Measurements from ENCODE around the gene TBC1D2B. TPM values are rescaled to one million over a fixed set of nuclear protein-coding genes. Genes with fewer than 3 reads are reported as not detected.

The TBC1D2B gene
- total RNA-seq, 1 donor from 2014 or later: 63.6 TPM

DNA sequence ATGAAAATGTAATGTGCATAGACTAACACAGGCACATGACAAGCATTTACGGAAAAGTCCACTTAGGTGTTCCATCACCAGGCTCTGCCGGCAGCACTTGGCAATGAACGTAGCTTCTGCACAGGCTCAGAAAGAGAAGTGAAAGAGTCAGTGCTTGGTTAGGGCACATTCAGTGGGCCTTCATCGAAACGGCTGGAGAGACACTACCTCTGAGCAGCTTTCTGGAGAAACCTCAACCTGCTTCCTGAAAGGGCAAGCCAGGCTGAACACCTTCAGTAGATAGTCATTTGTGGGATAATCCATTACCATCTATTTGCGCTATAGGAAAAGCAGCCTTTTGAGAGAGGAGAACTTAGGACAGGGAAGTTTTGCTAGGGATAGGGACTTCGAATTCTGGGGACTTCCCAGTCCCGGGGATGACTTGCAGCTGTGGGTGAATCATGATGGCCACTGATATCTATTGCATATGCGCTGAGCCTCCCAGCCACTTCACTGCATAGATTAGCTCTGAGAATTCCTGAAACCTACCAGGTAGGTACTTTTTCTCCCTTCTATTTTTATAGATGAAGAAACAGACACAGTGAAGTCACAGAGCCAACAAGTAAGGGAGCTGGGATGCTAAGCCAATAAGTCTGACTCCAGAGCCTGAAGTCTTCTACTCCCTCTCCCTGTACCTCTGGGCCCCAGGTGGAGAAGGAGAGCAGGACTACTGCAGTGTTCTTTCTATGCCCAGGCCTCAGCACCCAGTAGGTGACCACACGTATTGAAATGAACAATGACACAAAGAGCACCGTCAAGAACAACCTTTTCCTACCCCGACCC, 10.7 kb upstream of the TBC1D2B start:
- Histone ChIP-seq H3K27me3 (no peaks in the 10 kb centered on the region), H3K4me1 (peaks cover 12% of the 10 kb centered on the region), H3K9me3 (no peaks in the 10 kb centered on the region), H3K4me3 (no peak overlapping the region), H3K27ac (no peak overlapping the region), H3K36me3 (no peaks in the 10 kb centered on the region)
- TF ChIP-seq, protein P1, sequence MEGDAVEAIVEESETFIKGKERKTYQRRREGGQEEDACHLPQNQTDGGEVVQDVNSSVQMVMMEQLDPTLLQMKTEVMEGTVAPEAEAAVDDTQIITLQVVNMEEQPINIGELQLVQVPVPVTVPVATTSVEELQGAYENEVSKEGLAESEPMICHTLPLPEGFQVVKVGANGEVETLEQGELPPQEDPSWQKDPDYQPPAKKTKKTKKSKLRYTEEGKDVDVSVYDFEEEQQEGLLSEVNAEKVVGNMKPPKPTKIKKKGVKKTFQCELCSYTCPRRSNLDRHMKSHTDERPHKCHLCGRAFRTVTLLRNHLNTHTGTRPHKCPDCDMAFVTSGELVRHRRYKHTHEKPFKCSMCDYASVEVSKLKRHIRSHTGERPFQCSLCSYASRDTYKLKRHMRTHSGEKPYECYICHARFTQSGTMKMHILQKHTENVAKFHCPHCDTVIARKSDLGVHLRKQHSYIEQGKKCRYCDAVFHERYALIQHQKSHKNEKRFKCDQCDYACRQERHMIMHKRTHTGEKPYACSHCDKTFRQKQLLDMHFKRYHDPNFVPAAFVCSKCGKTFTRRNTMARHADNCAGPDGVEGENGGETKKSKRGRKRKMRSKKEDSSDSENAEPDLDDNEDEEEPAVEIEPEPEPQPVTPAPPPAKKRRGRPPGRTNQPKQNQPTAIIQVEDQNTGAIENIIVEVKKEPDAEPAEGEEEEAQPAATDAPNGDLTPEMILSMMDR (IDR thresholded peaks at IDR 0.05): no peak
- no peak for TF ChIP-seq POLR2AphosphoS5 (IDR thresholded peaks at IDR 0.05; ENCODE audit: insufficient read depth in 1 of 2, low read depth in 1 of 2)
- no peak for TF ChIP-seq POLR2A (IDR thresholded peaks at IDR 0.05)
- intact Hi-C loops (cut with DNase I): no loop called here
- DNase-seq (ENCODE audit: extremely low spot score in 2 of 2): no peak

DNA sequence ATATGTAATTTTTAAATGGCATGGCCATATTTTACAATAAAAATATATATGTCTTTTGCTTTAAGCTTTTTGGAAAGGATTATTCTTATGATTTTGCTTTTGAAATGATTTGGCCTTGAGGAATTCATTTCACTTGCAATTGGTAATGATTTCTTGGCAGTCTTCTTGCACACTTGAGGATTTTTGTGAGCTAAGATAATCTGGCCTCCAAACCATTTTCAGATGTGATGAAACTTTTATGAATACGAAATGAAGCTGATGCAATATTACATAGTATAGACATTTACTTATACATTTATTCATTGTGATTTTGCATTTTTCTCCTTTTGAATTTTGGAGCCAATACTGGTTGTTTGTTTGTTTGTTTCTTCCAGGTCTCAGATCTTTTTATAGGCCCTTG, 8.4 kb upstream of the TBC1D2B start:
- H3K4me3 ChIP-seq: no peak overlapping the region
- no peaks in the 10 kb centered on the region for H3K36me3 ChIP-seq
- no peaks in the 10 kb centered on the region for H3K27me3 ChIP-seq
- no peaks in the 10 kb centered on the region for H3K9me3 ChIP-seq
- no peaks in the 10 kb centered on the region for H3K4me1 ChIP-seq
- no peak for DNase-seq (ENCODE audit: extremely low spot score in 2 of 2)
- intact Hi-C loops (cut with DNase I): no loop called here
- no peak for TF ChIP-seq POLR2A (IDR thresholded peaks at IDR 0.05)
- TF ChIP-seq, protein P1 (IDR thresholded peaks at IDR 0.05): no peak
- no peak for TF ChIP-seq POLR2AphosphoS5 (IDR thresholded peaks at IDR 0.05; ENCODE audit: insufficient read depth in 1 of 2, low read depth in 1 of 2)
- no peak overlapping the region for H3K27ac ChIP-seq

- Histone ChIP-seq H3K9me3 (no peaks in the 10 kb centered on the region), H3K27ac (no peak overlapping the region), H3K4me3 (no peak overlapping the region), H3K4me1 (no peaks in the 10 kb centered on the region), H3K27me3 (no peaks in the 10 kb centered on the region), H3K36me3 (no peaks in the 10 kb centered on the region)
- TF ChIP-seq POLR2A (IDR thresholded peaks at IDR 0.05) (no peak), POLR2AphosphoS5 (IDR thresholded peaks at IDR 0.05; ENCODE audit: insufficient read depth in 1 of 2, low read depth in 1 of 2) (no peak)
- TF ChIP-seq, protein P1 (IDR thresholded peaks at IDR 0.05): no peak
- no peak for DNase-seq (ENCODE audit: extremely low spot score in 2 of 2)
- intact Hi-C loops (cut with DNase I): no loop called here
Observed at GRCh38 chr15:78084449-78084750, 6.9 kb upstream of the TBC1D2B start.

GRCh38 chr15:78083687-78084448, 6.4 kb upstream of the TBC1D2B start:
- Histone ChIP-seq H3K4me3 (no peak overlapping the region), H3K9me3 (no peaks in the 10 kb centered on the region), H3K27ac (no peak overlapping the region), H3K27me3 (no peaks in the 10 kb centered on the region), H3K4me1 (no peaks in the 10 kb centered on the region), H3K36me3 (no peaks in the 10 kb centered on the region)
- intact Hi-C loops (cut with DNase I): no loop called here
- TF ChIP-seq POLR2AphosphoS5 (IDR thresholded peaks at IDR 0.05; ENCODE audit: insufficient read depth in 1 of 2, low read depth in 1 of 2) (no peak), POLR2A (IDR thresholded peaks at IDR 0.05) (no peak)
- TF ChIP-seq, protein P1 (IDR thresholded peaks at IDR 0.05): no peak
- no peak for DNase-seq (ENCODE audit: extremely low spot score in 2 of 2)

- Histone ChIP-seq H3K36me3 (no peaks in the 10 kb centered on the region), H3K4me3 (no peak overlapping the region), H3K27ac (no peak overlapping the region), H3K27me3 (no peaks in the 10 kb centered on the region), H3K4me1 (no peaks in the 10 kb centered on the region), H3K9me3 (no peaks in the 10 kb centered on the region)
- intact Hi-C loops (cut with DNase I): no loop called here
- no peak for DNase-seq (ENCODE audit: extremely low spot score in 2 of 2)
- TF ChIP-seq, protein P1 (IDR thresholded peaks at IDR 0.05): no peak
- no peak for TF ChIP-seq POLR2AphosphoS5 (IDR thresholded peaks at IDR 0.05; ENCODE audit: insufficient read depth in 1 of 2, low read depth in 1 of 2)
- no peak for TF ChIP-seq POLR2A (IDR thresholded peaks at IDR 0.05)
Observed at GRCh38 chr15:78083186-78083585, 5.7 kb upstream of the TBC1D2B start.
